Loucy (cell line): Measurements from ENCODE around the gene ANKRD39.
A peak's percentile ranks its signal among the peaks of the same experiment; 100 is the strongest.

ENCODE experiments used
- H2AFZ ChIP-seq: fragments of 200-600 bp; sonication (generic); 2 replicates; pipeline ENCODE4 v1.6.0; 2016; ENCODE audit warnings: antibody characterized with exemption, mild to moderate bottlenecking, low read length, moderate library complexity
- H3F3A ChIP-seq: fragments of 200-600 bp; 2 replicates; pipeline ENCODE4 v1.6.0; 2016; ENCODE audit warnings: antibody characterized with exemption, low read depth, mild to moderate bottlenecking
- H3K27me3 ChIP-seq: fragments of 200-600 bp; sonication (generic); 2 replicates; pipeline ENCODE4 v1.6.1; 2014; ENCODE audit warnings: low read length, mild to moderate bottlenecking; ENCODE audit not compliant: insufficient read depth, poor library complexity, severe bottlenecking
- H3K36me3 ChIP-seq: fragments of 200-600 bp; sonication (generic); 2 replicates; pipeline ENCODE4 v1.6.1; 2016; ENCODE audit warnings: low read length; ENCODE audit not compliant: insufficient read depth
- H3K4me1 ChIP-seq: fragments of 200-600 bp; sonication (generic); 2 replicates; pipeline ENCODE4 v1.5.1; 2014; ENCODE audit warnings: low read length, mild to moderate bottlenecking; ENCODE audit not compliant: insufficient read depth, poor library complexity, severe bottlenecking
- H3K4me2 ChIP-seq: fragments of 200-600 bp; sonication (generic); 2 replicates; pipeline ENCODE4 v1.6.0; 2014; ENCODE audit warnings: antibody characterized with exemption, low read length, low read depth, mild to moderate bottlenecking; ENCODE audit not compliant: poor library complexity, severe bottlenecking
- H3K4me3 ChIP-seq: fragments of 200-600 bp; sonication (generic); 2 replicates; pipeline ENCODE4 v1.5.1; 2014; ENCODE audit warnings: low read length, mild to moderate bottlenecking, mixed read lengths; ENCODE audit not compliant: poor library complexity, severe bottlenecking
- H3K79me2 ChIP-seq: fragments of 200-600 bp; sonication (generic); 2 replicates; pipeline ENCODE4 v1.6.1; 2014; ENCODE audit warnings: low read length; ENCODE audit not compliant: insufficient read depth
- H3K9ac ChIP-seq: fragments of 200-600 bp; sonication (generic); 2 replicates; pipeline ENCODE4 v1.6.0; 2014; ENCODE audit warnings: mild to moderate bottlenecking, low read depth, low read length, moderate library complexity; ENCODE audit not compliant: poor library complexity, severe bottlenecking
- H3K9me2 ChIP-seq: fragments of 200-600 bp; sonication (generic); replicated peaks from 2 replicates; pipeline ENCODE4 v1.6.1; 2016; ENCODE audit warnings: low read depth, low read length, mixed read lengths
- H3K9me3 ChIP-seq: fragments of 200-600 bp; sonication (generic); 2 replicates; pipeline ENCODE4 v1.6.1; 2014; ENCODE audit warnings: mild to moderate bottlenecking, antibody characterized with exemption, low read length, low read depth; ENCODE audit not compliant: insufficient read depth
- H4K20me1 ChIP-seq: fragments of 200-600 bp; sonication (generic); 2 replicates; pipeline ENCODE4 v1.6.0; 2014; ENCODE audit warnings: antibody characterized with exemption, low read length, mild to moderate bottlenecking; ENCODE audit not compliant: insufficient read depth, poor library complexity, severe bottlenecking
- EZH2phosphoT487 ChIP-seq: fragments of 200-600 bp; IDR thresholded peaks from 2 replicates; pipeline ENCODE4 v1.6.1; 2018; ENCODE audit warnings: antibody characterized with exemption, mild to moderate bottlenecking, moderate library complexity, borderline replicate concordance
- TF ChIP-seq, protein P1 (sequence below): fragments of 200-600 bp; sonication (generic); conservative IDR thresholded peaks from 2 replicates; pipeline ENCODE4 v1.5.1; 2014; ENCODE audit warnings: mild to moderate bottlenecking, antibody characterized with exemption, low read length

Gene ANKRD39

DNA sequence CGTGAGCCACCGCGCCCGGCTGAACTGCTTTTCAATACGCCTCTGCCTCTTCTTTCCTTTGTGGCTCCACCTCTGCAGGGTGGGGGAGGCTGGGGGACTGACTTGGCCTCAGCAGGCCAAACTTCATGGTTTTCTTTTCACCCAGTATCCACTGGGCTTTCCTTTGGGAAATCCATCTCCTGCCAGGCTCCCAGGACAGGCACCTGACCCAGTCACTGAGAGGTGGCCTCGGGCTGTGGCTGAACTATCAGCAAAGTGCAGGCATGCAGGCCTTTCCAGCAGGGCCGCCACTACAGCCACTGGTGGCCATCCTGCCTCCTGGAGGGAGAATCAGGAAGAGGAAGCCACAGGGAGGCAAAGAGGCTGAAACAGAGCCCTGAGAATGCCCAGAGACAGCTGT lies 45.5 kb upstream of the ANKRD39 start:
- Histone ChIP-seq H3K9me2 (no peaks in the 10 kb centered on the region), H3K36me3 (no peaks in the 10 kb centered on the region), H3K4me2 (no peak overlapping the region), H4K20me1 (no peaks in the 10 kb centered on the region), H3K9ac (no peak overlapping the region), H3K4me3 (no peak overlapping the region), H3K79me2 (no peaks in the 10 kb centered on the region), H3K4me1 (peaks cover 8% of the 10 kb centered on the region), H3K27me3 (no peaks in the 10 kb centered on the region), H2AFZ (peak overlapping the region; percentile 80), H3F3A (no peaks in the 10 kb centered on the region), H3K9me3 (no peaks in the 10 kb centered on the region)
- no peak for TF ChIP-seq EZH2phosphoT487
- TF ChIP-seq, protein P1, sequence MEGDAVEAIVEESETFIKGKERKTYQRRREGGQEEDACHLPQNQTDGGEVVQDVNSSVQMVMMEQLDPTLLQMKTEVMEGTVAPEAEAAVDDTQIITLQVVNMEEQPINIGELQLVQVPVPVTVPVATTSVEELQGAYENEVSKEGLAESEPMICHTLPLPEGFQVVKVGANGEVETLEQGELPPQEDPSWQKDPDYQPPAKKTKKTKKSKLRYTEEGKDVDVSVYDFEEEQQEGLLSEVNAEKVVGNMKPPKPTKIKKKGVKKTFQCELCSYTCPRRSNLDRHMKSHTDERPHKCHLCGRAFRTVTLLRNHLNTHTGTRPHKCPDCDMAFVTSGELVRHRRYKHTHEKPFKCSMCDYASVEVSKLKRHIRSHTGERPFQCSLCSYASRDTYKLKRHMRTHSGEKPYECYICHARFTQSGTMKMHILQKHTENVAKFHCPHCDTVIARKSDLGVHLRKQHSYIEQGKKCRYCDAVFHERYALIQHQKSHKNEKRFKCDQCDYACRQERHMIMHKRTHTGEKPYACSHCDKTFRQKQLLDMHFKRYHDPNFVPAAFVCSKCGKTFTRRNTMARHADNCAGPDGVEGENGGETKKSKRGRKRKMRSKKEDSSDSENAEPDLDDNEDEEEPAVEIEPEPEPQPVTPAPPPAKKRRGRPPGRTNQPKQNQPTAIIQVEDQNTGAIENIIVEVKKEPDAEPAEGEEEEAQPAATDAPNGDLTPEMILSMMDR, result no peak

DNA sequence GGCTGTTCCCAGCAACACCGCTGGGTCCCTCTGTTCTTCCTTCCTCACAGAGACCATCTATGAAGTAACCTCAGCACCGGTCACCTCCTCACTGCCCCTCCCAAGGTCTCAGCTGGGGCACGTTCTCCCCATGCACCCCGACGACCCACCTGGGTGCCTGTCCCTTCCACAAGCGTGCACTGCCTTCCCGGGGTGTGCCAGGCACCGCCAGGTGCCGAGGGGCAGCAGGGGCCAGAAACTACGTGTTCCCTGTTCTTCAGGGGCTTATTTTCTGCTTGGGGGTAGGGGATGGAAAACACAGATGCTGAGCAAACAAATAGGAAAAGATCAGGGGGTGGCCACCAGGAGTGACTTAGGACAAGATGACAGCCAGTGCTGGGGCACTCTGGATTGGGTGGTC lies 42.4 kb upstream of the ANKRD39 start:
- Histone ChIP-seq H3K4me2 (no peak overlapping the region), H3K9ac (no peak overlapping the region), H3K4me3 (no peak overlapping the region), H3K4me1 (peaks cover 29% of the 10 kb centered on the region), H3K79me2 (no peaks in the 10 kb centered on the region), H3K9me2 (no peaks in the 10 kb centered on the region), H3K36me3 (no peaks in the 10 kb centered on the region), H3K9me3 (no peaks in the 10 kb centered on the region), H2AFZ (no peak overlapping the region), H3F3A (no peaks in the 10 kb centered on the region), H4K20me1 (no peaks in the 10 kb centered on the region), H3K27me3 (no peaks in the 10 kb centered on the region)
- TF ChIP-seq, protein P1, result no peak
- TF ChIP-seq EZH2phosphoT487, result no peak

DNA sequence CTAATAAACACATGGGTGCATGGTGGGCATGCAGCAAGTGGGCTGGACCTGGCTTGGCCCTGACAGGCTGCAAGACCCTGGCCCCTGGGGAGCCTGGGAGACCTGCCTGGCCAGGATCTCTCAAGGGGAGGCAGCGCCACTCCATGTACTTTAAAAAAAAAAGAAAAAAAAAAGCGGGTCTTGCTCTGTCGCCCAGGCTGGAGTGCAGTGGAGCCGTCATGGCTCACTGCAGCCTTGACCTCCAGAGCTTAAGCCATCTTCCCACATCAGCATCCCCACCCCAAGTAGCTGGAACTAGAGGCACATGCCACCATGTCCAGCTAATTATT lies 41.6 kb upstream of the ANKRD39 start:
- peaks cover 33% of the 10 kb centered on the region for H3K4me1 ChIP-seq
- H3K4me2 ChIP-seq, result no peak overlapping the region
- no peaks in the 10 kb centered on the region for H3K27me3 ChIP-seq

More for the DNA sequence above, 41.6 kb upstream of the ANKRD39 start:
- Histone ChIP-seq H3K9me3 (no peaks in the 10 kb centered on the region), H3F3A (no peaks in the 10 kb centered on the region), H3K9me2 (no peaks in the 10 kb centered on the region), H3K9ac (no peak overlapping the region), H4K20me1 (no peaks in the 10 kb centered on the region), H3K4me3 (no peak overlapping the region), H2AFZ (no peak overlapping the region), H3K79me2 (no peaks in the 10 kb centered on the region), H3K36me3 (no peaks in the 10 kb centered on the region)
- TF ChIP-seq EZH2phosphoT487, result no peak
- TF ChIP-seq, protein P1, result no peak
